ENCODE measurements around the gene CPA1.

The CPA1 gene

GRCh38 chr7:130385600-130386066, 5.3 kb downstream of the CPA1 start:
- Histone ChIP-seq H3K36me3 (no peaks in the 10 kb centered on the region), H3K4me3 (ENCODE audit: low read depth, low read length) (no peak overlapping the region), H3K27ac (no peak overlapping the region), H3K27me3 (ENCODE audit: insufficient read depth, low read depth, severe bottlenecking) (no peaks in the 10 kb centered on the region), H3K9me3 (ENCODE audit: severe bottlenecking) (no peaks in the 10 kb centered on the region)
- no peak for TF ChIP-seq CTCF (IDR thresholded peaks at IDR 0.05; ENCODE audit: low read depth, low read length)
- DNase-seq, result no peak

DNA sequence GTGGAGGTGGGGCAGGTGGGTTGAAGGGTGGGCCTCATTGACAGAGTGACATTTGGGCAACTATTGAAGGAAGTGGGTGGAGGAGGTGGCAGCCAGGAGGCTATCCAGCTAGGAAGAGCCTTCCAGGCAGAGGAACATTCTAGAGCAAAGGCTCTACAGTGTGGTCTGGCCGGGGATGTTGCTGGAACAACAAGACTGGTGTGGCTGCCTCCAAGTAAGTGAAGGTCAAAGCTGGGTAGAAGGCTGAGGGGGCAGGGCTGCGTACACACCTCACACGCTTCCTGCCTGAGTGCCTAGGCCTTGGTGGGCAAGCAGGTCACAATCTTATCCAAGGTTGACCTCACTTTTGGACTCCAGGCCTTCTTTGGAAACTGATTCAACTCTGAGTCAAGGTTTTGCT, 6.6 kb downstream of the CPA1 start:
- no peaks in the 10 kb centered on the region for H3K9me3 ChIP-seq (ENCODE audit: severe bottlenecking)
- DNase-seq, result no peak
- H3K27ac ChIP-seq, result no peak overlapping the region
- no peak overlapping the region for H3K4me3 ChIP-seq (ENCODE audit: low read depth, low read length)
- TF ChIP-seq CTCF (IDR thresholded peaks at IDR 0.05; ENCODE audit: low read depth, low read length), result no peak
- H3K36me3 ChIP-seq, result no peaks in the 10 kb centered on the region
- no peaks in the 10 kb centered on the region for H3K27me3 ChIP-seq (ENCODE audit: insufficient read depth, low read depth, severe bottlenecking)

GRCh38 chr7:130387306-130387627, 7.0 kb downstream of the CPA1 start:
- TF ChIP-seq CTCF (IDR thresholded peaks at IDR 0.05; ENCODE audit: low read depth, low read length), result no peak
- DNase-seq, result no peak
- no peaks in the 10 kb centered on the region for H3K36me3 ChIP-seq
- H3K9me3 ChIP-seq (ENCODE audit: severe bottlenecking), result no peaks in the 10 kb centered on the region
- no peak overlapping the region for H3K4me3 ChIP-seq (ENCODE audit: low read depth, low read length)
- H3K27me3 ChIP-seq (ENCODE audit: insufficient read depth, low read depth, severe bottlenecking), result no peaks in the 10 kb centered on the region
- no peak overlapping the region for H3K27ac ChIP-seq

DNA sequence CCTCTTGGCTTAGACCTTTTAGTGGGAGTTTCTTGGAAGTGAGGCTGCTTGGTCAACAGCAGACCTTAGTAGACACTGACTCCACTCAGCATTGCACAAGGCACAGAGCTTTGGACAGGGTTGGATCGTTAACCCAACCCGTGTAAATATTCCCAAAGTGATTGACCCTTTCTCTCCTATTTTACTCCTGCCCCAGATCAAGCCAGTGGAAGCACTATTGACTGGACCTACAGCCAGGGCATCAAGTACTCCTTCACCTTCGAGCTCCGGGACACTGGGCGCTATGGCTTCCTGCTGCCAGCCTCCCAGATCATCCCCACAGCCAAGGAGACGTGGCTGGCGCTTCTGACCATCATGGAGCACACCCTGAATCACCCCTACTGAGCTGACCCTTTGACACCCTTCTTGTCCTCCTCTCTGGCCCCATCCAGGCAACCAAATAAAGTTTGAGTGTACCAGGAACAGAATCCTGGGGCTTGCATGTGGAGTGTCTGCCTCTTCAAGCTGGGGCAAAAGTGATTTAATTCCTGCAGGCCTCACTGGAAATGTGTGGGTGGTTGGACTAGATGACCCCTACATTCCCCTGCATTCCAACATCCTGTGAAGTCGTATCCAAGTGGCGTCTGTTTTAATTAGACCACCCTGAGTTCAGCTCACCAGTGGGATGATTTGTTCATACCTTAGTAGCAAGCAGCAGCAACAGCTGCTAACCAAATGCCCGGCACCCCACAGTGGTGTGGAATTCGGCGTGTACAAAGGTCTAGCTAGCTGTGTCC, 7.5 kb downstream of the CPA1 start:
- no peaks in the 10 kb centered on the region for H3K36me3 ChIP-seq
- TF ChIP-seq CTCF (IDR thresholded peaks at IDR 0.05; ENCODE audit: low read depth, low read length), result no peak
- no peaks in the 10 kb centered on the region for H3K27me3 ChIP-seq (ENCODE audit: insufficient read depth, low read depth, severe bottlenecking)
- DNase-seq, result no peak
- H3K4me3 ChIP-seq (ENCODE audit: low read depth, low read length), result no peak overlapping the region
- H3K27ac ChIP-seq, result no peak overlapping the region
- no peaks in the 10 kb centered on the region for H3K9me3 ChIP-seq (ENCODE audit: severe bottlenecking)

GRCh38 chr7:130388671-130389070, 8.4 kb downstream of the CPA1 start:
- Histone ChIP-seq H3K36me3 (no peaks in the 10 kb centered on the region), H3K27me3 (ENCODE audit: insufficient read depth, low read depth, severe bottlenecking) (no peaks in the 10 kb centered on the region), H3K9me3 (ENCODE audit: severe bottlenecking) (no peaks in the 10 kb centered on the region), H3K27ac (no peak overlapping the region), H3K4me3 (ENCODE audit: low read depth, low read length) (no peak overlapping the region)
- no peak for TF ChIP-seq CTCF (IDR thresholded peaks at IDR 0.05; ENCODE audit: low read depth, low read length)
- no peak for DNase-seq

DNA sequence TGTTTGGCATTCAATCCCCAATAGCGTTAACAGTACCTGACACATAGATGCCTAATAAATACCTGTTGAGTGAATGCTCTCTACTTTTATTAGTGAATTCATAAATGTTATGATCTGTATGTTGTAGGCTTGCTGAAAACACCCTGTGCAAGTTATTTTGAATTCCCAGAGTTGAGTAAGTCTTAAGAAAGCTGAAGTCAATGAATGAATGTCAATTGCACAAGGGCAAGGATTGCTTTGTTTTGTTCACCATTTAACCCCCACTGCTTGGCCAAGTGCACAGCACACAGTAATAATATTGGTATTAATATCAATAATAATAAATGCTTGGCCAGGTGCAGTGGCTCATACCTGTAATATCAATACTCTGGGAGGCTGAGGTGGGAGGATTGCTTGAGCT, 10.2 kb downstream of the CPA1 start:
- Histone ChIP-seq H3K27ac (no peak overlapping the region), H3K4me3 (ENCODE audit: low read depth, low read length) (no peak overlapping the region), H3K36me3 (no peaks in the 10 kb centered on the region), H3K27me3 (ENCODE audit: insufficient read depth, low read depth, severe bottlenecking) (no peaks in the 10 kb centered on the region), H3K9me3 (ENCODE audit: severe bottlenecking) (no peaks in the 10 kb centered on the region)
- no peak for DNase-seq
- TF ChIP-seq CTCF (IDR thresholded peaks at IDR 0.05; ENCODE audit: low read depth, low read length), result no peak
